ENCODE measurements around the gene GAK. TPM values are rescaled to one million over a fixed set of nuclear protein-coding genes. Genes with fewer than 3 reads are reported as not detected.

Gene GAK
- total and polyA plus RNA-seq, 2 experiments from 2014 or later: 59.8 to 144 TPM

- Histone ChIP-seq H3K9me3 (ENCODE audit: low read depth) (no peaks in the 10 kb centered on the region), H3K4me3 (peak overlapping the region; percentile 28), H3K4me1 (ENCODE audit: low read depth) (no peaks in the 10 kb centered on the region), H3K36me3 (no peaks in the 10 kb centered on the region), H3K27ac (no peak overlapping the region), H3K27me3 (peaks cover 86% of the 10 kb centered on the region)
- TF ChIP-seq, protein P1, sequence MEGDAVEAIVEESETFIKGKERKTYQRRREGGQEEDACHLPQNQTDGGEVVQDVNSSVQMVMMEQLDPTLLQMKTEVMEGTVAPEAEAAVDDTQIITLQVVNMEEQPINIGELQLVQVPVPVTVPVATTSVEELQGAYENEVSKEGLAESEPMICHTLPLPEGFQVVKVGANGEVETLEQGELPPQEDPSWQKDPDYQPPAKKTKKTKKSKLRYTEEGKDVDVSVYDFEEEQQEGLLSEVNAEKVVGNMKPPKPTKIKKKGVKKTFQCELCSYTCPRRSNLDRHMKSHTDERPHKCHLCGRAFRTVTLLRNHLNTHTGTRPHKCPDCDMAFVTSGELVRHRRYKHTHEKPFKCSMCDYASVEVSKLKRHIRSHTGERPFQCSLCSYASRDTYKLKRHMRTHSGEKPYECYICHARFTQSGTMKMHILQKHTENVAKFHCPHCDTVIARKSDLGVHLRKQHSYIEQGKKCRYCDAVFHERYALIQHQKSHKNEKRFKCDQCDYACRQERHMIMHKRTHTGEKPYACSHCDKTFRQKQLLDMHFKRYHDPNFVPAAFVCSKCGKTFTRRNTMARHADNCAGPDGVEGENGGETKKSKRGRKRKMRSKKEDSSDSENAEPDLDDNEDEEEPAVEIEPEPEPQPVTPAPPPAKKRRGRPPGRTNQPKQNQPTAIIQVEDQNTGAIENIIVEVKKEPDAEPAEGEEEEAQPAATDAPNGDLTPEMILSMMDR (IDR thresholded peaks at IDR 0.05; ENCODE audit: low read depth, low read length): no peak
- DNase-seq (ENCODE audit: low read depth in 1 of 2, low spot score in 1 of 2): peak; percentile 33 to 66
Observed at GRCh38 chr4:825063-825970, 106.8 kb downstream of the GAK start.

GRCh38 chr4:824461-825062, 107.6 kb downstream of the GAK start:
- no peaks in the 10 kb centered on the region for H3K4me1 ChIP-seq (ENCODE audit: low read depth)
- H3K4me3 ChIP-seq: no peak overlapping the region
- H3K36me3 ChIP-seq: no peaks in the 10 kb centered on the region
- H3K27me3 ChIP-seq: peaks cover 94% of the 10 kb centered on the region
- no peaks in the 10 kb centered on the region for H3K9me3 ChIP-seq (ENCODE audit: low read depth)
- DNase-seq (ENCODE audit: low read depth in 1 of 2, low spot score in 1 of 2): no peak
- H3K27ac ChIP-seq: no peak overlapping the region
- TF ChIP-seq, protein P1 (IDR thresholded peaks at IDR 0.05; ENCODE audit: low read depth, low read length): no peak

DNA sequence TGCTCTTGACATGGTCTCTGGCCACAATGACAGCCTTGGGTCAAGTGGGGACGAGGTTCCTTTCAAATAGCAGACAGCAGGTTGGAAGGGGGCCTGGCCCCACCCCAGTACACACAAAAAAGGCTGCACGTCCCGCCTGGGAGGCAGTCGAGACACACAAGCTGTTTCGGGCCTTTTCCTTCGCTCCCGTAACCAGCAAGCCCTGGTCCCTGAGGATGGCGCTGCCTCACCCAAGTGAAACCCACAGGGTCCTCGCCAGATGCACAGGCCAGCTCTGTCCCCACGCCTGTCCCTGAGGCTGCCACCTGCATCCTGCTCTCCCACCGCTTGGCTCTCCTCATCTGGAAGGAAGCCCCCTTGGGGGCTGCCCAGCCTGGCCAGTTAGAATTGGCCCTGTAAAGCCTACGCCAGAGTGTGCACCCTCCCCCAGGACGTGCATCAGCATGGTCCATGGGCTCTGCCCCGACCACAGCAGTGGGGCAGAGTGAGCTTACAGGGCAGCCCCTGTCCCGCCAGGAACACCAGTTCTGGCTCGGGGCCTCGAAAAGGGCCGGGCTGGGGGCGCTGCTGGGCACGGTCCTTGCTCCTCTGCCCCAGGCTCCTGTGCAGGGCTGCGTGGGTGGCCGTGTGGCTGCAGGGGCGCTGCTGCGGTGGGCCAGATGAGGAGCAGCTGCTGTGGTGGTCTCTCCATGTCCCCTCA, 108.2 kb downstream of the GAK start:
- DNase-seq (ENCODE audit: low read depth in 1 of 2, low spot score in 1 of 2): no peak
- Histone ChIP-seq H3K9me3 (ENCODE audit: low read depth) (no peaks in the 10 kb centered on the region), H3K27me3 (peaks cover 96% of the 10 kb centered on the region), H3K4me3 (no peak overlapping the region), H3K27ac (no peak overlapping the region), H3K36me3 (no peaks in the 10 kb centered on the region), H3K4me1 (ENCODE audit: low read depth) (no peaks in the 10 kb centered on the region)
- TF ChIP-seq, protein P1 (IDR thresholded peaks at IDR 0.05; ENCODE audit: low read depth, low read length): no peak

DNA sequence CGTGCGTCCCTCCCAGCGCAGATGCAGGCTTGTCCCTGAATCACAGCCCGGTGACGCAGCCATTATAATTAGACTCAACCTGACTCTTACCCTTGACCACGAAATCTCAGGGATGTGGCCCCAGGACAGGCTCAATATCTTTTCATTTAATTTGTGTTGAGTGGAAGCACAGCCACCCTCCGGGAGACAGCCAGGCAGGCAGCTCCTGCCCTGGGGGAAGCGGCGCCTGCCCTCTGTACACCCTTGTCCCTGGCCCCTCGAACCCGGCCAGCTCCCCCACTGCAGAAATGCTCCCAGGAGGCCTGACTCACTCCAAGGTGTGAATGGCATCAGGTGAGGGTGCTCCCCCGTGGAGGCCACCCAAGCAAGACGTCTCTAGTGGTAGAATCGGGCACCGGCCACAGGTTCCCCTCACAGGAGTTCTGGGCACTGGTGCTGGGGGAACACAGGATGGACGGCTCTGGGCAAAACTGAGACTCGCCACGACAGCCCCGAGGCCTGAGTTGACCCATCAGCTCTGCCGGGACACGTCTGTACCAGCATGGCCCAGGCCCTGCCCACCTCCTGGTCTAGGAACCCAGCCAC, 108.8 kb downstream of the GAK start:
- TF ChIP-seq, protein P1 (IDR thresholded peaks at IDR 0.05; ENCODE audit: low read depth, low read length): no peak
- Histone ChIP-seq H3K4me3 (no peak overlapping the region), H3K4me1 (ENCODE audit: low read depth) (no peaks in the 10 kb centered on the region), H3K27me3 (peaks cover 96% of the 10 kb centered on the region), H3K9me3 (ENCODE audit: low read depth) (no peaks in the 10 kb centered on the region), H3K36me3 (no peaks in the 10 kb centered on the region), H3K27ac (no peak overlapping the region)
- no peak for DNase-seq (ENCODE audit: low read depth in 1 of 2, low spot score in 1 of 2)

Measured in cardiac muscle cell (in vitro differentiated cells and primary cell).